ENCODE results near the gene NYNRIN. TPM values are rescaled to one million over a fixed set of nuclear protein-coding genes. Genes with fewer than 3 reads are reported as not detected.
A peak's percentile ranks its signal among the peaks of the same experiment; 100 is the strongest.
"Not testable (repeated sequence)": the region's sequence is repeated elsewhere in the genome, so short reads cannot be mapped to it uniquely, and the experiment has no call there.

Gene NYNRIN
- total RNA-seq, 2 donors from 2014 or later: 9.5 to 11.6 TPM

DNA sequence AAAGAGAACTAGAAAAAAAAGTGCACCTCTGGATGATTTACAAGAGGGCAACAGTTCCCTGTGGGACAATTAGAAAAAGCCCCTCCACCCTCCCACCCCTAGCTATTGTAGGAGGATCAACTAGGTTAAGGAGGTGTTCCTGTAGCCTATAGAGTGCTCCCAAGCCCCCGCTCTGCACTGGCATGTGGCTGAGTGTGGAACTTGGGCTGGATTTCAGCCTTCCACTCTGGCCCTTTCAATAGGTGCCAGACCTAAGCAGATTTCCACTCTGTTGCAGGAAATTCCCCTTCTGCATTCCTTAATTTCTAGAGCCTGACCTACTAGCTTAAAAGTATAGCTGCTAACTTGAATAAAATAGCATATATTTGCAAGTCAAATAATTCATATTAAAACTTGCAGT is 28.1 kb upstream of the NYNRIN start:
- DNase-seq (ENCODE audit: low spot score) (no peak), ATAC-seq (ENCODE audit: insufficient number of reproducible peaks, low FRiP score, low read depth) (no peak)
- Histone ChIP-seq H3K27me3 (replicated peaks; ENCODE audit: insufficient read depth) (no peaks in the 10 kb centered on the region), H3K36me3 (peaks cover 8% of the 10 kb centered on the region), H3K9me3 (no peaks in the 10 kb centered on the region), H3K27ac (peak overlapping the region in 1 of 2 donors; percentile 5), H3K4me3 (no peak overlapping the region), H3K4me1 (ENCODE audit: control insufficient read depth in 1 of 2, low read depth in 2 of 2) (peaks cover 5 to 29% of the 10 kb centered on the region in 2 donors)
- TF ChIP-seq, protein P1, sequence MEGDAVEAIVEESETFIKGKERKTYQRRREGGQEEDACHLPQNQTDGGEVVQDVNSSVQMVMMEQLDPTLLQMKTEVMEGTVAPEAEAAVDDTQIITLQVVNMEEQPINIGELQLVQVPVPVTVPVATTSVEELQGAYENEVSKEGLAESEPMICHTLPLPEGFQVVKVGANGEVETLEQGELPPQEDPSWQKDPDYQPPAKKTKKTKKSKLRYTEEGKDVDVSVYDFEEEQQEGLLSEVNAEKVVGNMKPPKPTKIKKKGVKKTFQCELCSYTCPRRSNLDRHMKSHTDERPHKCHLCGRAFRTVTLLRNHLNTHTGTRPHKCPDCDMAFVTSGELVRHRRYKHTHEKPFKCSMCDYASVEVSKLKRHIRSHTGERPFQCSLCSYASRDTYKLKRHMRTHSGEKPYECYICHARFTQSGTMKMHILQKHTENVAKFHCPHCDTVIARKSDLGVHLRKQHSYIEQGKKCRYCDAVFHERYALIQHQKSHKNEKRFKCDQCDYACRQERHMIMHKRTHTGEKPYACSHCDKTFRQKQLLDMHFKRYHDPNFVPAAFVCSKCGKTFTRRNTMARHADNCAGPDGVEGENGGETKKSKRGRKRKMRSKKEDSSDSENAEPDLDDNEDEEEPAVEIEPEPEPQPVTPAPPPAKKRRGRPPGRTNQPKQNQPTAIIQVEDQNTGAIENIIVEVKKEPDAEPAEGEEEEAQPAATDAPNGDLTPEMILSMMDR (IDR thresholded peaks at IDR 0.05): no peak

DNA sequence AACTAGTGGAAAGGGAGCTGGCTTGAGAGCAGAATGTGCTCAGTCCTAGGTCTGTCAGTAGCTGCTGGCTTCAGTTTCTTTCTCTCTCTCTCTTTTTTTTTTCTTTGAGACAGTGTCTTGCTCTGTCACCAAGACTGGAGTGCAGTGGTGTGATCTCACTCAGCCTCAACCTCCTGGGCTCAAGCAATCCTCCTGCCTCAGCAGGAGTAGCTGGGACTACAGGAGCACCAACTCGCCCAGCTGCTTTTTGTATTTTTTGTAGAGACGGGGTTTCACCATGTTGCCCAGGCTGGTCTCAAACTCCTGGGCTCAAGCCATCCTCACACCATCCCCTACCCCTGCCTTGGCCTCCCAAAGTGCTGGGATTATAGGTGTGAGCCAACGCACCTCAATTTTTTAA is 27.2 kb upstream of the NYNRIN start:
- H3K4me3 ChIP-seq; H3K27me3 ChIP-seq (replicated peaks; ENCODE audit: insufficient read depth); DNase-seq (ENCODE audit: low spot score); H3K27ac ChIP-seq; ATAC-seq (ENCODE audit: insufficient number of reproducible peaks, low FRiP score, low read depth); H3K9me3 ChIP-seq: not testable (repeated sequence)
- H3K36me3 ChIP-seq: peaks cover 16% of the 10 kb centered on the region
- H3K4me1 ChIP-seq (ENCODE audit: control insufficient read depth in 1 of 2, low read depth in 2 of 2): peaks cover 0 to 22% of the 10 kb centered on the region in 2 donors

DNA sequence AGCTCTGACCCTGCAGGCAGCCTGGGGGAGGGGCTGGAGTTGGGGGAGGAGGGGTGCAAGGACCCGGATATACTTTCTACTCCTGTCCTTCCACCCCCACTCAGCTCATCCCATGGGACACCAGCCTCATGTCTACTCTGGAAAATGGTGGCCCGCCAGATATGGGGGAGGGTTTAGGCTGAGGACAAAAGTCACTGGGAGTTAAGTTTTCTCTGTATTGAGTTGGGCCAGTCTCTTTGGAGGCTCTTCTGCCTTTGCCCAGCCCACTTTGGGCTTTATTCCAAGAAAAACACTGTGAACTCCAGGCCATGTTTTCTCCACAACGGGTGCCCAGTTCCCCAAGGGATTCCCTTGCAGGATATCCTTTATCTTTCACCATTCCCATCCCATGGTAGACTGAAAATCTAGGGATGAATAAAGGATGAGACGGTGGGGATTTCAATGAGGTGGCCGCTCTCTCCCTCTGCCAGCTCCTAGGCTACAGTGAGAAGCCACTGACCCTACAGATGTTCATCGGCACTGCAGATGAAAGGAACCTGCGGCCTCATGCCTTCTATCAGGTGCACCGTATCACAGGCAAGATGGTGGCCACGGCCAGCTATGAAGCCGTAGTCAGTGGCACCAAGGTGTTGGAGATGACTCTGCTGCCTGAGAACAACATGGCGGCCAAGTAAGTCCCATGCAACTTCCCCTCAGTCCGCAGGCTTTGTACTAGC is 25.9 kb upstream of the NYNRIN start:
- peaks cover 19% of the 10 kb centered on the region for H3K36me3 ChIP-seq
- no peaks in the 10 kb centered on the region for H3K27me3 ChIP-seq (replicated peaks; ENCODE audit: insufficient read depth)
- H3K4me1 ChIP-seq (ENCODE audit: control insufficient read depth in 1 of 2, low read depth in 2 of 2): peaks cover 0 to 17% of the 10 kb centered on the region in 2 donors
- TF ChIP-seq, protein P1 (IDR thresholded peaks at IDR 0.05): no peak
- H3K9me3 ChIP-seq: no peaks in the 10 kb centered on the region
- no peak for DNase-seq (ENCODE audit: low spot score)
- no peak for ATAC-seq (ENCODE audit: insufficient number of reproducible peaks, low FRiP score, low read depth)
- no peak overlapping the region for H3K27ac ChIP-seq
- no peak overlapping the region for H3K4me3 ChIP-seq

DNA sequence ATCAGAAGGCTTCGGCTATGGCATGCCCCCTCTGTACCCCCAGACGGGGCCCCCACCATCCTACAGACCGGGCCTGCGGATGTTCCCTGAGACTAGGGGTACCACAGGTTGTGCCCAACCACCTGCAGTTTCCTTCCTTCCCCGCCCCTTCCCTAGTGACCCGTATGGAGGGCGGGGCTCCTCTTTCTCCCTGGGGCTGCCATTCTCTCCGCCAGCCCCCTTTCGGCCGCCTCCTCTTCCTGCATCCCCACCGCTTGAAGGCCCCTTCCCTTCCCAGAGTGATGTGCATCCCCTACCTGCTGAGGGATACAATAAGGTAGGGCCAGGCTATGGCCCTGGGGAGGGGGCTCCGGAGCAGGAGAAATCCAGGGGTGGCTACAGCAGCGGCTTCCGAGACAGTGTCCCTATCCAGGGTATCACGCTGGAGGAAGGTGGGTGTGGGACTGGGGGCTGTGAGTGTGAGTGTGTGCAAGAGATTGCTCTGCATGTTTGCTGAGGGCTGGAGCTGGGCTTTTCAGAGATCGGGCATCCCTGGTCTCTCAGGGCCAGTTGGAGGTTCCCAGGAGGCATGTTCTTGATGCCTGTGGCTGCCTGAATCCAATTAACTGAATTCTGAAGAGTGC is 22.2 kb upstream of the NYNRIN start:
- no peak for DNase-seq (ENCODE audit: low spot score)
- H3K27ac ChIP-seq: no peak overlapping the region
- ATAC-seq (ENCODE audit: insufficient number of reproducible peaks, low FRiP score, low read depth): no peak
- no peak overlapping the region for H3K4me3 ChIP-seq
- no peaks in the 10 kb centered on the region for H3K9me3 ChIP-seq
- TF ChIP-seq, protein P1 (IDR thresholded peaks at IDR 0.05): no peak
- H3K27me3 ChIP-seq (replicated peaks; ENCODE audit: insufficient read depth): no peaks in the 10 kb centered on the region
- peaks cover 19% of the 10 kb centered on the region for H3K36me3 ChIP-seq
- H3K4me1 ChIP-seq (ENCODE audit: control insufficient read depth in 1 of 2, low read depth in 2 of 2): no peaks in the 10 kb centered on the region

DNA sequence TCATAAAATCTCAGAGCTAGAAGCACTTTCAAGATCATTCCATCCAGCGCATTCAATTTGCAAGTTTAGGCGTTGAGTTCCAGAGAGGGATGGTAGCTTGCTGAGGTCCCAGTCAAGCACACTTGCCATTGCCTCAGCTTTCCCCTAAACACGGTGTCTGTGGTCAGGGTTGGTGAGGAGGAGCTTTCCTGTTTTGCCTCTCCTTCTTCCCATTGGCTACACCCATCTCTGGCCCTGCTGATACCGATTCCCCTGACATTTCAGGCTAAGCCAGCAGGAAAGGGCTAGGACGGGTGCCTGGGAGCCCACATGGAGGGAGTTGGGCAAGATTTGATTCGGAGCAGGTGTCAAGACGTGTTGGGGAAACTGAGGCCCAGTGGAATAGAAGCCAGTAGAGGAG is 21.7 kb upstream of the NYNRIN start:
- Histone ChIP-seq H3K4me1 (ENCODE audit: control insufficient read depth in 1 of 2, low read depth in 2 of 2) (no peaks in the 10 kb centered on the region), H3K27ac (no peak overlapping the region), H3K4me3 (no peak overlapping the region), H3K36me3 (peaks cover 16% of the 10 kb centered on the region), H3K27me3 (replicated peaks; ENCODE audit: insufficient read depth) (no peaks in the 10 kb centered on the region), H3K9me3 (no peaks in the 10 kb centered on the region)
- DNase-seq (ENCODE audit: low spot score): no peak
- ATAC-seq (ENCODE audit: insufficient number of reproducible peaks, low FRiP score, low read depth): no peak
- TF ChIP-seq, protein P1 (IDR thresholded peaks at IDR 0.05): no peak
